PC-3 (cell line): ENCODE measurements around the gene TMEM181. TPM values are rescaled to one million over a fixed set of nuclear protein-coding genes. Genes with fewer than 3 reads are reported as not detected.
"Not testable (repeated sequence)": the region's sequence is repeated elsewhere in the genome, so short reads cannot be mapped to it uniquely, and the experiment has no call there.

ENCODE experiments used
- ATAC-seq: fragments of 200-7000 bp; cut with Tn5 transposase; 2 replicates; pipeline ENCODE4 v1.9.1; 2020; ENCODE audit warnings: mild to moderate bottlenecking, moderate library complexity
- BruUV-seq: library from RNA; stranded (reverse); fragments of 400-500 nt; replicated peaks from 2 replicates; lab custom pipeline; 2021; lab: Mats Ljungman, UMichigan
- CTCF ChIA-PET: fragments of 300-600 bp; sonication (Branson Sonifier 250); formaldehyde crosslinking; loops from one replicate; lab custom pipeline; 2022; ENCODE audit warnings: antibody characterized with exemption; lab: Charles Lee
- POLR2A ChIA-PET: fragments of 300-600 bp; sonication (Branson Sonifier 250); formaldehyde crosslinking; loops from one replicate; lab custom pipeline; 2022; ENCODE audit warnings: antibody characterized with exemption; ENCODE audit not compliant: unreplicated experiment; lab: Charles Lee
- DNase-seq: peaks from one replicate; pipeline ENCODE4 v3.0.0-alpha.2; 2015
- H2AFZ ChIP-seq: fragments of 300-600 bp; sonication (generic); 2 replicates; pipeline ENCODE4 v1.6.0; 2016; ENCODE audit warnings: antibody characterized with exemption, low read length
- H3F3A ChIP-seq: fragments of 300-600 bp; sonication (generic); one replicate; pipeline ENCODE4 v1.6.0; 2017; ENCODE audit warnings: antibody characterized with exemption, low read length, control low read depth, mild to moderate bottlenecking; ENCODE audit not compliant: unreplicated experiment
- H3K27ac ChIP-seq: fragments of 300-600 bp; sonication (generic); 2 replicates; pipeline ENCODE4 v1.5.1; 2016; ENCODE audit warnings: mild to moderate bottlenecking, low read length
- H3K27me3 ChIP-seq: fragments of 300-600 bp; sonication (generic); 2 replicates; pipeline ENCODE4 v1.6.1; 2016; ENCODE audit warnings: low read length, mixed read lengths
- H3K36me3 ChIP-seq: fragments of 300-600 bp; sonication (generic); 2 replicates; pipeline ENCODE4 v1.6.1; 2016; ENCODE audit warnings: low read depth, mixed run types, low read length, mixed read lengths
- H3K4me1 ChIP-seq: fragments of 300-600 bp; sonication (generic); 2 replicates; pipeline ENCODE4 v1.5.1; 2016; ENCODE audit warnings: low read length; ENCODE audit not compliant: insufficient read depth
- H3K4me2 ChIP-seq: fragments of 300-600 bp; sonication (generic); 2 replicates; pipeline ENCODE4 v1.6.0; 2016; ENCODE audit warnings: low read length
- H3K4me3 ChIP-seq: fragments of 300-600 bp; sonication (generic); 2 replicates; pipeline ENCODE4 v1.5.1; 2016; ENCODE audit warnings: mild to moderate bottlenecking, low read length, mixed read lengths
- H3K79me2 ChIP-seq: fragments of 300-600 bp; sonication (generic); 2 replicates; pipeline ENCODE4 v1.6.1; 2017; ENCODE audit warnings: low read length, mixed read lengths
- H3K9ac ChIP-seq: fragments of 300-600 bp; sonication (generic); 2 replicates; pipeline ENCODE4 v1.6.0; 2016; ENCODE audit warnings: mild to moderate bottlenecking, low read length
- H3K9me2 ChIP-seq: fragments of 300-600 bp; sonication (generic); replicated peaks from 2 replicates; pipeline ENCODE4 v1.6.1; 2016; ENCODE audit warnings: mixed run types, low read length, mixed read lengths
- H3K9me3 ChIP-seq: fragments of 300-600 bp; sonication (generic); 2 replicates; pipeline ENCODE4 v1.6.1; 2016; ENCODE audit warnings: low read length, mixed read lengths
- H4K20me1 ChIP-seq: fragments of 300-600 bp; sonication (generic); 2 replicates; pipeline ENCODE4 v1.6.1; 2016; ENCODE audit warnings: low read length, mixed read lengths
- EZH2 ChIP-seq: fragments of 300-600 bp; sonication (generic); IDR thresholded peaks from one replicate; pipeline ENCODE4 v1.6.1; 2017; ENCODE audit warnings: antibody characterized with exemption, mild to moderate bottlenecking, low read length; ENCODE audit not compliant: unreplicated experiment
- EZH2phosphoT487 ChIP-seq: fragments of 300-600 bp; sonication (generic); IDR thresholded peaks from 2 replicates; pipeline ENCODE4 v1.6.1; 2018; ENCODE audit warnings: mild to moderate bottlenecking, antibody characterized with exemption, low read length, borderline replicate concordance
- intact Hi-C: fragments of 100-400 bp; cut with micrococcal nuclease; formaldehyde crosslinking; loops from 2 replicates; pipeline ENCODE4 v1.9.0; 2023
- total RNA-seq: library from RNA; depleted of rRNA; stranded (reverse); fragments of >200 nt; gene quantifications from 2 replicates; pipeline ENCODE4 v1.2.3, GENCODE V29; 2014
- TF ChIP-seq, protein P1 (sequence below): fragments of 300-600 bp; sonication (generic); conservative IDR thresholded peaks from 2 replicates; pipeline ENCODE4 v1.5.1; 2017; ENCODE audit warnings: antibody characterized with exemption, low read depth, mild to moderate bottlenecking, low read length

The TMEM181 gene
- total RNA-seq, 1 experiment from 2014 or later, result 13.7 TPM

DNA sequence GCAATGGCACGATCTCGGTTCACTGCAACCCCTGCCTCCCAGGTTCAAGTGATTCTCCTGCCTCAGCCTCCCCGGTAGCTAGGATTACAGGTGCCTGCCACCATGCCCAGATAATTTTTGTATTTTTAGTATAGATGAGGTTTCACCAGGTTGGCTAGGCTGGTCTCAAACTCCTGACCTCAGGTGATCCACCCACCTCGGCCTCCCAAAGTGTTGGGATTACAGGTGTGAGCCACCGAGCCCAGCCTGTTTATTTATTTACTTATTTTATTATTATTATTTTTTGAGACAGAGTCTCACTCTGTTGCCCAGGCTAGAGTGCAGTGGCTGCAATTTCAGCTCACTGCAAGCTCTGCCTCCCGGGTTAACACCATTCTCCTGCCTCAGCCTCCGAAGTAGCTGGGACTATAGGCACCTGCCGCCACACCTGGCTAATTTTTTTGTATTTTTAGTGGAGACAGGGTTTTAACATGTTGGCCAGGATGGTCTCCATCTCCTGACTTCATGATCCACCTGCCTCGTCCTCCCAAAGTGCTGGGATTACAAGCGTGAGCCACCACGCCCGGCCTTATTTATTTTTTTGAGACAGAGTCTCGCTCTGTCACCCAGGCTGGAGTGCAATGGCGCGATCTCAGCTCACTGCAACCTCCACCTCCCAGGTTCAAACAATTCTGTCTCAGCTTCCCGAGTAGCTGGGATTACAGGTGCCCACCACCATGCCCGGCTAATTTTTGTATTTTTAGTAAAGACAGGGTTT lies 92.3 kb downstream of the TMEM181 start:
- H3K27me3 ChIP-seq, ATAC-seq, DNase-seq, H3K79me2 ChIP-seq, CTCF ChIA-PET, BruUV-seq, H3K27ac ChIP-seq, H3K36me3 ChIP-seq, H3K9me3 ChIP-seq, H4K20me1 ChIP-seq, intact Hi-C loops, H3F3A ChIP-seq, H3K4me2 ChIP-seq, H2AFZ ChIP-seq, H3K9me2 ChIP-seq, POLR2A ChIA-PET, H3K4me3 ChIP-seq, H3K9ac ChIP-seq: not testable (repeated sequence)
- H3K4me1 ChIP-seq, result peaks cover 14% of the 10 kb centered on the region

DNA sequence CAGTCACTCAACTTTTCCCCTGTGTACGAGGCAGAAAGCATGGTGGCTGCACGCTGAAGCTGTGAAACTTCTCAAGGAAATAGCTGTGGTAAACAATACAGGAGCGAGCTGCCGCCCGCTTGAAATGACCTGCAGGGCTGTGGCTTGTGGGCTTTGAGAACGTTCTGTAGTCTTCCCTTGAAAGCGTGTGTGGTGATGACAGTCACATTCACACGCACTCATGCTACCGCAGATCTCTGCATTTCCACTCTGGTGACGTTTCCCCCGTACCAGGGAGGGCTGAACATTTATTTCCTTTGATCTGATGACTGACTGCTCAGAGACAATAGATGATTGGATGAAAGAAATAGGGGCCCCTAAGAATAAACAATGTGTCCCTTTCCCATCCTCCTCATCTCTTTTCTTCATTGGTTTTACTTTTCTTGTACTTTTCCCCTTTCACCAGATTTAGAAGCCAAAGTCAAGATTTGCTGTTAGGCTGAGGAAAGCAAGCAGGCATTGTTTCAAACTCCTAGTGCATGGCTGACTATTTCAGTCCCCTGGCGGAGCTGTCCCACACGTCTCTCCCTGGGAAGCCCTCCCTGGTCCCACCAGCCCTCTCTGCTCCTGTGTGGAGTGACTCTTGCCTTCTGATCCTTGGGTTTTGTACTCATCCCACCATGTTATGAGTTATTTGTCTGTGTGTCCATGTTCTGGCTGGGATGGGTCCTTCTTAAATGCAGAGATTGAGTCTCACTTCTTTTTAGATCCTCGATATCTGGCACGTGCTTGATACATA lies 93.9 kb downstream of the TMEM181 start:
- H4K20me1 ChIP-seq, result no peaks in the 10 kb centered on the region
- H3F3A ChIP-seq, result no peaks in the 10 kb centered on the region
- TF ChIP-seq, protein P1, sequence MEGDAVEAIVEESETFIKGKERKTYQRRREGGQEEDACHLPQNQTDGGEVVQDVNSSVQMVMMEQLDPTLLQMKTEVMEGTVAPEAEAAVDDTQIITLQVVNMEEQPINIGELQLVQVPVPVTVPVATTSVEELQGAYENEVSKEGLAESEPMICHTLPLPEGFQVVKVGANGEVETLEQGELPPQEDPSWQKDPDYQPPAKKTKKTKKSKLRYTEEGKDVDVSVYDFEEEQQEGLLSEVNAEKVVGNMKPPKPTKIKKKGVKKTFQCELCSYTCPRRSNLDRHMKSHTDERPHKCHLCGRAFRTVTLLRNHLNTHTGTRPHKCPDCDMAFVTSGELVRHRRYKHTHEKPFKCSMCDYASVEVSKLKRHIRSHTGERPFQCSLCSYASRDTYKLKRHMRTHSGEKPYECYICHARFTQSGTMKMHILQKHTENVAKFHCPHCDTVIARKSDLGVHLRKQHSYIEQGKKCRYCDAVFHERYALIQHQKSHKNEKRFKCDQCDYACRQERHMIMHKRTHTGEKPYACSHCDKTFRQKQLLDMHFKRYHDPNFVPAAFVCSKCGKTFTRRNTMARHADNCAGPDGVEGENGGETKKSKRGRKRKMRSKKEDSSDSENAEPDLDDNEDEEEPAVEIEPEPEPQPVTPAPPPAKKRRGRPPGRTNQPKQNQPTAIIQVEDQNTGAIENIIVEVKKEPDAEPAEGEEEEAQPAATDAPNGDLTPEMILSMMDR, result no peak
- no peak for TF ChIP-seq EZH2
- no peak for TF ChIP-seq EZH2phosphoT487
- no peak for ATAC-seq
- H3K9ac ChIP-seq, result no peak overlapping the region
- intact Hi-C loops, result no loop called here
- no peak overlapping the region for H3K4me2 ChIP-seq
- H3K9me3 ChIP-seq, result no peaks in the 10 kb centered on the region
- H3K27ac ChIP-seq, result no peak overlapping the region
- H3K4me1 ChIP-seq, result peaks cover 7% of the 10 kb centered on the region
- H3K36me3 ChIP-seq, result no peaks in the 10 kb centered on the region
- POLR2A ChIA-PET, result no interaction called here
- no peak overlapping the region for H2AFZ ChIP-seq
- CTCF ChIA-PET, result no interaction called here
- H3K27me3 ChIP-seq, result no peaks in the 10 kb centered on the region
- BruUV-seq, result no TSS peak
- H3K4me3 ChIP-seq, result no peak overlapping the region
- DNase-seq, result no peak
- H3K79me2 ChIP-seq, result no peaks in the 10 kb centered on the region
- H3K9me2 ChIP-seq, result no peaks in the 10 kb centered on the region

DNA sequence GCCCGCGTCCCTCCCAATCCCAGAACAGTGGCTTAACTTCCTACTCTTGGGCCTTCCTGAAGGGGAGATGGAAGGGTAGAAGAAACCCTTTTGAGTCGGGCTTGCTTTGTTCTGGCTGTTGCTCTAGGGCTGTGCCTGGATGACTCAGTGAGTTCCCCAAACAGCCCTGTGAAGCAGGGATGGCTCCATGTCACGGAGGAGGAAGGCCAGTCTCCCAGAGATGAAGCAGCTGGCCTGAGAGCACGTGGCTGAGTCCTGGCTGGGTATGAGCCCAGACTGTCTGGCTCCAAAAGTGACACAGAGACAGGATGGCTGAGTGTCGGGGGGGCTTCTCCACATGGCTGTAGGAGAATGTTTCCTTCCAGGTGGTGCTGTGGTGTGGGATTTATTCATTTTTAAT lies 94.6 kb downstream of the TMEM181 start:
- no peak overlapping the region for H3K4me2 ChIP-seq
- POLR2A ChIA-PET, result no interaction called here
- no peak overlapping the region for H3K9ac ChIP-seq

More for the DNA sequence above, 94.6 kb downstream of the TMEM181 start:
- DNase-seq (no peak), ATAC-seq (no peak)
- no peaks in the 10 kb centered on the region for H3K79me2 ChIP-seq
- intact Hi-C loops, result no loop called here
- no TSS peak for BruUV-seq
- H3K9me2 ChIP-seq, result no peaks in the 10 kb centered on the region
- H3K27me3 ChIP-seq, result no peaks in the 10 kb centered on the region
- no peaks in the 10 kb centered on the region for H4K20me1 ChIP-seq
- CTCF ChIA-PET, result no interaction called here
- no peaks in the 10 kb centered on the region for H3F3A ChIP-seq
- no peak for TF ChIP-seq EZH2phosphoT487
- no peak overlapping the region for H3K27ac ChIP-seq
- H3K4me3 ChIP-seq, result no peak overlapping the region
- no peaks in the 10 kb centered on the region for H3K9me3 ChIP-seq
- no peaks in the 10 kb centered on the region for H3K36me3 ChIP-seq
- H3K4me1 ChIP-seq, result no peaks in the 10 kb centered on the region
- no peak overlapping the region for H2AFZ ChIP-seq
